IMR-90 (cell line): Measurements from ENCODE around the gene CPN1.

Experiments
- CEBPB ChIP-seq: IDR thresholded peaks from 2 replicates; pipeline ENCODE4 v1.6.1; 2012; ENCODE audit warnings: low read depth, low read length, improper control_type of control experiment
- CHD1 ChIP-seq: IDR thresholded peaks from 2 replicates; pipeline ENCODE4 v1.6.1; 2012; ENCODE audit warnings: low read depth, low read length, improper control_type of control experiment
- CTCF ChIP-seq: conservative IDR thresholded peaks from 2 replicates; pipeline ENCODE4 v1.5.1; 2012; ENCODE audit warnings: mild to moderate bottlenecking, low read depth, low read length, improper control_type of control experiment
- ELK1 ChIP-seq: fragments of 150-350 bp; IDR thresholded peaks from 2 replicates; pipeline ENCODE4 v1.6.1; 2016; ENCODE audit warnings: low read depth, mild to moderate bottlenecking, low read length, moderate library complexity, borderline replicate concordance
- FOS ChIP-seq: fragments of 150-350 bp; IDR thresholded peaks from 2 replicates; pipeline ENCODE4 v1.6.1; 2016; ENCODE audit warnings: low read depth, low read length
- POLR2A ChIP-seq: IDR thresholded peaks from 2 replicates; pipeline ENCODE4 v1.6.1; 2012; ENCODE audit warnings: mild to moderate bottlenecking, low read depth, low read length
- RAD21 ChIP-seq: IDR thresholded peaks from 2 replicates; pipeline ENCODE4 v1.6.1; 2012; ENCODE audit warnings: low read length, improper control_type of control experiment
- RCOR1 ChIP-seq: IDR thresholded peaks from 2 replicates; pipeline ENCODE4 v1.6.1; 2012; ENCODE audit warnings: mild to moderate bottlenecking, low read length, improper control_type of control experiment; ENCODE audit not compliant: insufficient replicate concordance
- RFX5 ChIP-seq: IDR thresholded peaks from 2 replicates; pipeline ENCODE4 v1.8.0; 2012; ENCODE audit warnings: low read depth, mild to moderate bottlenecking, low read length, moderate library complexity
- SMC3 ChIP-seq: fragments of 150-350 bp; IDR thresholded peaks from 2 replicates; pipeline ENCODE4 v1.6.1; 2016; ENCODE audit warnings: low read depth, mild to moderate bottlenecking, antibody characterized with exemption, low read length, moderate library complexity

GRCh38 chr10:99994801-99995200 is 86.9 kb downstream of the CPN1 start:
- TF ChIP-seq CTCF (no peak), RAD21 (no peak), POLR2A (no peak), CHD1 (no peak), RFX5 (no peak), SMC3 (no peak), ELK1 (no peak), RCOR1 (no peak), CEBPB (no peak), FOS (no peak)
